NCI-H446 treated with DMSO at 0.1 percent for 48 hours (cell line): Measurements from ENCODE around the gene CYP2W1.
"Not testable (repeated sequence)": the region's sequence is repeated elsewhere in the genome, so short reads cannot be mapped to it uniquely, and the experiment has no call there.

Experiments
- DNase-seq: peaks from one replicate; lab custom pipeline; 2025; lab: John Stamatoyannopoulos, UW

The CYP2W1 gene

GRCh38 chr7:983004-983615, at the start of gene CYP2W1:
TSS of gene CYP2W1 (plus strand) at chr7:983181. CDS start at chr7:983212, 31 bp downstream.
- no peak for DNase-seq

GRCh38 chr7:934469-935163, 48.4 kb upstream of the CYP2W1 start:
- DNase-seq: no peak

GRCh38 chr7:935164-935873, 47.7 kb upstream of the CYP2W1 start:
- no peak for DNase-seq

GRCh38 chr7:935874-936385, 47.1 kb upstream of the CYP2W1 start:
- DNase-seq: no peak

- DNase-seq: no peak
Observed at GRCh38 chr7:936386-937054, 46.5 kb upstream of the CYP2W1 start.

GRCh38 chr7:937856-938484, 45.0 kb upstream of the CYP2W1 start:
- no peak for DNase-seq

GRCh38 chr7:938546-939185, 44.3 kb upstream of the CYP2W1 start:
- no peak for DNase-seq

GRCh38 chr7:939843-940242, 43.1 kb upstream of the CYP2W1 start:
- no peak for DNase-seq

GRCh38 chr7:940599-941408, 42.2 kb upstream of the CYP2W1 start:
- DNase-seq: no peak

GRCh38 chr7:943793-944192, 39.2 kb upstream of the CYP2W1 start:
- DNase-seq: not testable (repeated sequence)

- no peak for DNase-seq
Observed at GRCh38 chr7:944744-945143, 38.2 kb upstream of the CYP2W1 start.

- no peak for DNase-seq
Observed at GRCh38 chr7:945147-945555, 37.8 kb upstream of the CYP2W1 start.

GRCh38 chr7:945556-946255, 37.3 kb upstream of the CYP2W1 start:
- no peak for DNase-seq

GRCh38 chr7:946256-946996, 36.6 kb upstream of the CYP2W1 start:
- DNase-seq: no peak

GRCh38 chr7:947391-948210, 35.4 kb upstream of the CYP2W1 start:
- no peak for DNase-seq

- no peak for DNase-seq
Observed at GRCh38 chr7:949021-949934, 33.7 kb upstream of the CYP2W1 start.

GRCh38 chr7:951881-952547, 31.0 kb upstream of the CYP2W1 start:
- DNase-seq: no peak
